ENCODE results near the gene CAPS2.

Gene CAPS2

GRCh38 chr12:75329918-75330826, at the start of gene CAPS2:
Gene CAPS2, minus strand, starts transcription at chr12:75330324. Its CDS starts 3,826 bp downstream, at chr12:75326498.
- H3K4me3 ChIP-seq (ENCODE audit: low read depth, low read length), result peak within 1 kb of the TSS; percentile 79
- no peak for DNase-seq (ENCODE audit: low read depth, low spot score)
- TF ChIP-seq CTCF (IDR thresholded peaks at IDR 0.05; ENCODE audit: insufficient read depth, low read length, missing control alignments), result no peak
- ChIA-PET POLR2A (interaction anchor here (0.6 to 1.0 kb wide), 3 partner anchors 14 to 150 kb away, joined by 3 read pairs; partner anchors contain the start of gene GLIPR1), CTCF (interaction anchor here (0.8 to 7.6 kb wide), 8 partner anchors 14 to 641 kb away, joined by 3 to 145 read pairs (median 6); partner anchors contain the start of gene GLIPR1)

- no peak for TF ChIP-seq CTCF (IDR thresholded peaks at IDR 0.05; ENCODE audit: insufficient read depth, low read length, missing control alignments)
- ChIA-PET POLR2A (no interaction called here), CTCF (no interaction called here)
- H3K4me3 ChIP-seq (ENCODE audit: low read depth, low read length), result no peak overlapping the region
- no peak for DNase-seq (ENCODE audit: low read depth, low spot score)
Observed at GRCh38 chr12:75378354-75378753, 48.2 kb upstream of the CAPS2 start.

GRCh38 chr12:75374971-75375370, 44.8 kb upstream of the CAPS2 start:
- ChIA-PET POLR2A (no interaction called here), CTCF (interaction anchor here (0.9 kb wide), 1 partner anchor 130 kb away, joined by 3 read pairs; no protein-coding TSS in a partner anchor)
- no peak overlapping the region for H3K4me3 ChIP-seq (ENCODE audit: low read depth, low read length)
- no peak for TF ChIP-seq CTCF (IDR thresholded peaks at IDR 0.05; ENCODE audit: insufficient read depth, low read length, missing control alignments)
- DNase-seq (ENCODE audit: low read depth, low spot score), result no peak

- POLR2A ChIA-PET, result no interaction called here
- CTCF ChIA-PET, result interaction anchor here (1.1 to 1.9 kb wide), 2 partner anchors 25 to 138 kb away, joined by 3 to 12 read pairs; partner anchors contain the start of gene GLIPR1L2
- no peak overlapping the region for H3K4me3 ChIP-seq (ENCODE audit: low read depth, low read length)
- TF ChIP-seq CTCF (IDR thresholded peaks at IDR 0.05; ENCODE audit: insufficient read depth, low read length, missing control alignments), result no peak
- no peak for DNase-seq (ENCODE audit: low read depth, low spot score)
Observed at GRCh38 chr12:75366629-75367028, 36.5 kb upstream of the CAPS2 start.

- TF ChIP-seq CTCF (IDR thresholded peaks at IDR 0.05; ENCODE audit: insufficient read depth, low read length, missing control alignments), result no peak
- no peak for DNase-seq (ENCODE audit: low read depth, low spot score)
- H3K4me3 ChIP-seq (ENCODE audit: low read depth, low read length), result no peak overlapping the region
- ChIA-PET CTCF (interaction anchor here (3.0 kb wide), 1 partner anchor 27 kb away, joined by 15 read pairs; the partner anchor contains the start of gene GLIPR1L2), POLR2A (no interaction called here)
Observed at GRCh38 chr12:75364919-75365318, 34.8 kb upstream of the CAPS2 start.

GRCh38 chr12:75361408-75361807, 31.3 kb upstream of the CAPS2 start:
- TF ChIP-seq CTCF (IDR thresholded peaks at IDR 0.05; ENCODE audit: insufficient read depth, low read length, missing control alignments), result no peak
- no peak for DNase-seq (ENCODE audit: low read depth, low spot score)
- ChIA-PET POLR2A (no interaction called here), CTCF (no interaction called here)
- no peak overlapping the region for H3K4me3 ChIP-seq (ENCODE audit: low read depth, low read length)

Data from AG04449 (cell line).